ENCODE data around the gene SPRED3.

SPRED3 gene

GRCh38 chr19:38383184-38383583 lies 5.3 kb upstream of the SPRED3 start:
- no peak for TF ChIP-seq CTCF (IDR thresholded peaks at IDR 0.05)
- no peak for TF ChIP-seq ZFX (IDR thresholded peaks at IDR 0.05; ENCODE audit: borderline replicate concordance)
- H3K27ac ChIP-seq, result peak overlapping the region; percentile 38

GRCh38 chr19:38383743-38384142 lies 4.8 kb upstream of the SPRED3 start:
- H3K27ac ChIP-seq, result peak overlapping the region; percentile 38

GRCh38 chr19:38384209-38385027 lies 4.1 kb upstream of the SPRED3 start:
- peak overlapping the region; percentile 38 for H3K27ac ChIP-seq
- no peak for TF ChIP-seq ZFX (IDR thresholded peaks at IDR 0.05; ENCODE audit: borderline replicate concordance)
- peak; percentile 60 for TF ChIP-seq CTCF (IDR thresholded peaks at IDR 0.05)

More at GRCh38 chr19:38383743-38384142, 4.8 kb upstream of the SPRED3 start:
- TF ChIP-seq ZFX (IDR thresholded peaks at IDR 0.05; ENCODE audit: borderline replicate concordance) (no peak), CTCF (IDR thresholded peaks at IDR 0.05) (no peak)

- 0 out of 2 replicates have a peak overlapping the region, but pooled peaks have one; percentile 38 for H3K27ac ChIP-seq
- TF ChIP-seq ZFX (IDR thresholded peaks at IDR 0.05; ENCODE audit: borderline replicate concordance) (no peak), CTCF (IDR thresholded peaks at IDR 0.05) (peak; percentile 15; the same call in 1 of the 2 replicates)
Measured at GRCh38 chr19:38385057-38385803, 3.3 kb upstream of the SPRED3 start.

GRCh38 chr19:38385804-38386257 lies 2.7 kb upstream of the SPRED3 start:
- TF ChIP-seq ZFX (IDR thresholded peaks at IDR 0.05; ENCODE audit: borderline replicate concordance) (no peak), CTCF (IDR thresholded peaks at IDR 0.05) (no peak)
- no peak overlapping the region for H3K27ac ChIP-seq

GRCh38 chr19:38386300-38386970 lies 2.1 kb upstream of the SPRED3 start:
- H3K27ac ChIP-seq, result peak overlapping the region; percentile 78; the same call in 1 of the 2 replicates
- no peak for TF ChIP-seq ZFX (IDR thresholded peaks at IDR 0.05; ENCODE audit: borderline replicate concordance)
- TF ChIP-seq CTCF (IDR thresholded peaks at IDR 0.05), result no peak
